Loucy (cell line): Measurements from ENCODE around the gene GPN1.

Experiments used
- EZH2phosphoT487 ChIP-seq: fragments of 200-600 bp; IDR thresholded peaks from 2 replicates; pipeline ENCODE4 v1.6.1; 2018; ENCODE audit warnings: antibody characterized with exemption, mild to moderate bottlenecking, moderate library complexity, borderline replicate concordance
- TF ChIP-seq, protein P1 (sequence below): fragments of 200-600 bp; sonication (generic); conservative IDR thresholded peaks from 2 replicates; pipeline ENCODE4 v1.5.1; 2014; ENCODE audit warnings: mild to moderate bottlenecking, antibody characterized with exemption, low read length

DNA sequence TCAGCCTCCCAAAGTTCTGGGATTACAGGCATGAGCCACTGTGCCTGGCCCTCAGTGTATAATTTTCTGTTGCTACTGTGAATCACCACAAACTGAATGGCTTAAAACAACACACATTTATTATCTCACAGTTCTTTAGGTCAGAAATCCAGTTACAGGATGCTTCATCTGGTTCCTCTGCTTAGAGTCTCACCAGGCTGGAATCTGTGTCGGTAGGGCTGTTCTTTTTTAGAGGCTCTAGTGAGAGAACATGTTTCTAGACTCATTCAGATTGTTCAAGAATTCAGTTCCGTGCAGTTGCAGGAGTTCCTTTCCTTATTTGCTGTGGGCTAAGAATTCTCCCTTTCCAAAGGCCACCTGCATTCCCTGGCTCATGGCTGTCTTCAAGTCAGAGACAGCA, 22.2 kb upstream of the GPN1 start:
- TF ChIP-seq, protein P1, sequence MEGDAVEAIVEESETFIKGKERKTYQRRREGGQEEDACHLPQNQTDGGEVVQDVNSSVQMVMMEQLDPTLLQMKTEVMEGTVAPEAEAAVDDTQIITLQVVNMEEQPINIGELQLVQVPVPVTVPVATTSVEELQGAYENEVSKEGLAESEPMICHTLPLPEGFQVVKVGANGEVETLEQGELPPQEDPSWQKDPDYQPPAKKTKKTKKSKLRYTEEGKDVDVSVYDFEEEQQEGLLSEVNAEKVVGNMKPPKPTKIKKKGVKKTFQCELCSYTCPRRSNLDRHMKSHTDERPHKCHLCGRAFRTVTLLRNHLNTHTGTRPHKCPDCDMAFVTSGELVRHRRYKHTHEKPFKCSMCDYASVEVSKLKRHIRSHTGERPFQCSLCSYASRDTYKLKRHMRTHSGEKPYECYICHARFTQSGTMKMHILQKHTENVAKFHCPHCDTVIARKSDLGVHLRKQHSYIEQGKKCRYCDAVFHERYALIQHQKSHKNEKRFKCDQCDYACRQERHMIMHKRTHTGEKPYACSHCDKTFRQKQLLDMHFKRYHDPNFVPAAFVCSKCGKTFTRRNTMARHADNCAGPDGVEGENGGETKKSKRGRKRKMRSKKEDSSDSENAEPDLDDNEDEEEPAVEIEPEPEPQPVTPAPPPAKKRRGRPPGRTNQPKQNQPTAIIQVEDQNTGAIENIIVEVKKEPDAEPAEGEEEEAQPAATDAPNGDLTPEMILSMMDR = no peak
- TF ChIP-seq EZH2phosphoT487 = no peak
